Nephron (organoid): ENCODE data around the gene N4BP2L2.
A peak's percentile ranks its signal among the peaks of the same experiment; 100 is the strongest.

ENCODE experiments used
- H3K27ac Mint-ChIP-seq, 3 experiments: 2 replicates each; pipeline ENCODE4 v1.8.0; 2020; ENCODE audit warnings: mixed read lengths in 3 of 3, mild to moderate bottlenecking in 2 of 3, moderate library complexity in 1 of 3
- H3K27me3 Mint-ChIP-seq: 2 replicates; pipeline ENCODE4 v1.8.0; 2021; ENCODE audit warnings: low read depth, mild to moderate bottlenecking, moderate library complexity, mixed read lengths
- H3K36me3 Mint-ChIP-seq: 2 replicates; pipeline ENCODE4 v1.8.0; 2020; ENCODE audit warnings: low read depth, mixed read lengths
- H3K4me1 Mint-ChIP-seq: 2 replicates; pipeline ENCODE4 v1.8.0; 2020; ENCODE audit warnings: mixed read lengths
- H3K4me3 Mint-ChIP-seq, 3 experiments: 2 replicates each; pipeline ENCODE4 v1.8.0; 2020; ENCODE audit warnings: mild to moderate bottlenecking in 3 of 3, mixed read lengths in 3 of 3, moderate library complexity in 2 of 3
- H3K9me3 Mint-ChIP-seq: 2 replicates; pipeline ENCODE4 v1.8.0; 2020; ENCODE audit warnings: mixed read lengths
- TF ChIP-seq, protein P1 (sequence below), 3 experiments: fragments of 200-600 bp; sonication (generic); IDR thresholded peaks; one replicate each; pipeline ENCODE4 v1.5.0; 2021; ENCODE audit warnings: antibody characterized with exemption in 3 of 3; ENCODE audit not compliant: unreplicated experiment in 3 of 3

The N4BP2L2 gene

DNA sequence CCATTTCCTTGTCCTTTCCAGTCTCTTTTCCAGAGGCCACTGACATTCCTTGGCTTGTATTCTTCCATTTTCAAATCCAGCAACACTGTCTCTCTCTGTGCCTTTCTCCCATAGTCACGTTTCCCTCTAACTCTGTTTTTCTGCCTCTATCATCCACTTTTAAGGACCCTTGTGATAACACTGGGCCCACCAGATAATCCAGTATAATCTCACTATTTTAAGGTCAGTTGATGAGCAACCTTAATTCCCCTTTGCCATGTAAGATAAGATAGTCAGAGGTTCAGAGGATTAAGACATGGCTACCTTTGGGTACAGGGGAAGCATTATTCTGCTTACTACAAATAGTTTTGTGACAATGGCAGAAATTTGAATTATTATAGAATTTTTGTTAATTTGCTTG, 64.9 kb downstream of the N4BP2L2 start:
- no peak overlapping the region for H3K27ac Mint-ChIP-seq
- H3K36me3 Mint-ChIP-seq = peaks cover 9% of the 10 kb centered on the region
- peaks cover 23% of the 10 kb centered on the region for H3K4me1 Mint-ChIP-seq
- H3K9me3 Mint-ChIP-seq = no peaks in the 10 kb centered on the region
- no peaks in the 10 kb centered on the region for H3K27me3 Mint-ChIP-seq
- H3K4me3 Mint-ChIP-seq = no peak overlapping the region
- TF ChIP-seq, protein P1, sequence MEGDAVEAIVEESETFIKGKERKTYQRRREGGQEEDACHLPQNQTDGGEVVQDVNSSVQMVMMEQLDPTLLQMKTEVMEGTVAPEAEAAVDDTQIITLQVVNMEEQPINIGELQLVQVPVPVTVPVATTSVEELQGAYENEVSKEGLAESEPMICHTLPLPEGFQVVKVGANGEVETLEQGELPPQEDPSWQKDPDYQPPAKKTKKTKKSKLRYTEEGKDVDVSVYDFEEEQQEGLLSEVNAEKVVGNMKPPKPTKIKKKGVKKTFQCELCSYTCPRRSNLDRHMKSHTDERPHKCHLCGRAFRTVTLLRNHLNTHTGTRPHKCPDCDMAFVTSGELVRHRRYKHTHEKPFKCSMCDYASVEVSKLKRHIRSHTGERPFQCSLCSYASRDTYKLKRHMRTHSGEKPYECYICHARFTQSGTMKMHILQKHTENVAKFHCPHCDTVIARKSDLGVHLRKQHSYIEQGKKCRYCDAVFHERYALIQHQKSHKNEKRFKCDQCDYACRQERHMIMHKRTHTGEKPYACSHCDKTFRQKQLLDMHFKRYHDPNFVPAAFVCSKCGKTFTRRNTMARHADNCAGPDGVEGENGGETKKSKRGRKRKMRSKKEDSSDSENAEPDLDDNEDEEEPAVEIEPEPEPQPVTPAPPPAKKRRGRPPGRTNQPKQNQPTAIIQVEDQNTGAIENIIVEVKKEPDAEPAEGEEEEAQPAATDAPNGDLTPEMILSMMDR (IDR thresholded peaks at IDR 0.05; ENCODE audit: unreplicated experiment in 3 of 3) = no peak

DNA sequence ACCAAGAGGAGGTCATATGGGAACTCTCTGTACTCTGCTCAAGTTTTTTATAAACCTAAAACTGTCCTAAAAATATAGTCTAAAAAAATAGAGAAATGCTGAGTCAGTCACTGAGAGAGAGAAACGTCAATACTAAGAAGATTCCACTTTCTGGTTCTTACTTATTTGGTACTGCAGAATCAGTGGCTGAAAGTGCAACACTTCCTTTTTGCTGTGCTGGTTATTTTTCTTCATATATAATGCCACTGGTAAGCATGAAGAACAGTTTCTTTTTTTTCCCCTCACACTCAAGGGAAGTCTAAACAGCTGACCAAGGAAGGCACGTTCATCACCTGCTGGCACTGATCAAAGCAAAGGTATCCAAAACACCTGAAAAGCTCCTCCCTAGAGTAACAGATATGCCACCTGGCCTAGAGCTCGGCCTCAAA, 66.4 kb downstream of the N4BP2L2 start:
- Mint-ChIP-seq H3K9me3 (no peaks in the 10 kb centered on the region), H3K27ac (peak overlapping the region; percentile 89 to 93 (median 91)), H3K4me3 (no peak overlapping the region), H3K4me1 (peaks cover 30% of the 10 kb centered on the region), H3K27me3 (no peaks in the 10 kb centered on the region), H3K36me3 (peaks cover 3% of the 10 kb centered on the region)
- TF ChIP-seq, protein P1 (IDR thresholded peaks at IDR 0.05; ENCODE audit: unreplicated experiment in 3 of 3) = no peak

DNA sequence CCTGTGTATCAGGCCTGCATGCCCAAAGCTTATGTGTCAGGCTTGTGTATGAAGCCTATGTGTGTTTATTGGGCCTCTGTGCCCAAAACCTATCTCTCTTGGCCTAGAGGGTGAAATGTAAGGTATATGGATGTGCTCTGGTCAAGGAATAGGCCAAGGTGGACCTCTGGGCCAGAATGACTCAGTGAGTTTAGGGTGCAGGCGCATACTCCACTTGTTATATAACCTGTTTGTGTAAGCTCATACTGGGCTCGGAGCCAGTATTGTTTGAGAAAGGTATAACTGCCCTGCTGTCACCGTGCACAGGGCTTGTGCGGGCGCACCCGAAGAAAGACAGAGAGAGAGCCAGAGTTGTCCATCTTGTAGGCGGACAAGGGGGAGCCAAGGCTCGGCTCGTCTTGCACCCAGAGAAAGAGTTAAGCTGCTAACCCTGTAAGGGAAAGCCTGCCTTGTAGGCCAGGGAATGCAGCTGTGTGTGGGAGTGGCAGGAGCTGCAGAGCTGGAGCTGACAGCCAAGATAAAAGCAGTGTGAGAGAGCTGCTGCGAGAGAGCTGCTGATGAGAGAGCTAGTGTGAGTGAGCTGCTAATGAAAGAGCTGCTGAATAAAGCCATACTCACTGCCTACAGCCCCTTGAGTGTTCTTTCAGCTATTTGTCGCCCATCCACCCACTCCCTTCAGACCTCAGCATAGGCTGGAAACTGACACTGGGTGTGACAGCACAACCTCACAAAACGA, 67.2 kb downstream of the N4BP2L2 start:
- Mint-ChIP-seq H3K27ac (peak overlapping the region; percentile 89 to 93 (median 91)), H3K4me3 (no peak overlapping the region), H3K36me3 (no peaks in the 10 kb centered on the region), H3K27me3 (no peaks in the 10 kb centered on the region), H3K9me3 (no peaks in the 10 kb centered on the region), H3K4me1 (peaks cover 30% of the 10 kb centered on the region)
- TF ChIP-seq, protein P1 (IDR thresholded peaks at IDR 0.05; ENCODE audit: unreplicated experiment in 3 of 3) = no peak

DNA sequence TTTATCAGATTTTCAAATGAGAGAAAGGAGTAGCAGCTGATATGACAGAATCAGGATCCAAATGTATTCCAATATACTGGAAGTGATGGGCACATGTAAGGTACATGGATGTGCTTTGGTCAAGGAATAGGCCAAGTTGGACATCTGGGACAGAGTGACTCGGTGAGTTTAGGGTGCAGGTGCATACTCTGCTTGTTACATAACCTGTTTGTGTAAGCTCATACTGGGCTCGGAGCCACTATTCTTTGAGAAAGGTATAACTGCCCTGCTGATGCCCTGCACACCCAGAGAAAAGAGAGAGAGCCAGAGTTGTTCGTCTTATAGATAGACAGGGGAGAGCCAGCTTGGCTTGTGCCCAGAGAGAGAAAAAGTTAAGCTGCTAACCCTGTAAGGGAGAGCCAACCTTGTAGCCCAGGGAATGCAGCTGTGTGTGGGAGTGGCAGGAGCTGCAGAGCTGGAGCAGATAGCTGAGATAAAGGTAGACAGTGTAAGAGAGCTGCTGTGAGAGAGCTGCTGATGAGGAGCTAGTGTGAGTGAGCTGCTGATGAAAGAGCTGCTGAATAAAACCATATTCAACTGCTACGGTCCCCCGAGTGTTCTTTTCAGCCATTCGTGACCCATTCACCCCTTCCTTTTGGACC, 70.0 kb downstream of the N4BP2L2 start:
- Mint-ChIP-seq H3K4me3 (no peak overlapping the region), H3K4me1 (peaks cover 30% of the 10 kb centered on the region), H3K27me3 (no peaks in the 10 kb centered on the region), H3K27ac (peak overlapping the region in 1 of 3 experiments; percentile 12), H3K9me3 (peaks cover 4% of the 10 kb centered on the region), H3K36me3 (peaks cover 4% of the 10 kb centered on the region)
- TF ChIP-seq, protein P1 (IDR thresholded peaks at IDR 0.05; ENCODE audit: unreplicated experiment in 3 of 3) = no peak

DNA sequence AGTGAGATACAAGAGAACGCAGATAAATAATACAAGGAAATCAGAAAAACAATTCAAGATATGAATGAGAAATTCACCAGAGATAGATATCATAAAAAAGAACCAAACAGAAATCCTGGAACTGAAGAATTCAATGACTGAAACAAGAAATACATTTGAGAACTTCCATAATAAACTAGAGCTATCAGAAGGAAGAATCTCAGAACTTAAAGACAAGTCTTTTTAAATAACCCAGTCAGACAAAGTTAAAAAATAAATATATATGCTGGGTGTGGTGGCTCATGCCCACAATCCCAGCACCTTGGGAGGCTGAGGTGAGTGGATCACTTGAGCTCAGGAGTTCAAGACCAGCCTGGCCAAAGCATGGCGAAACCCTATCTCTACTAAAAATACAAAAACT, 82.0 kb downstream of the N4BP2L2 start:
- peaks cover 47% of the 10 kb centered on the region for H3K9me3 Mint-ChIP-seq
- peaks cover 64% of the 10 kb centered on the region for H3K36me3 Mint-ChIP-seq
- no peak overlapping the region for H3K27ac Mint-ChIP-seq
- peaks cover 6% of the 10 kb centered on the region for H3K4me1 Mint-ChIP-seq
- TF ChIP-seq, protein P1 (IDR thresholded peaks at IDR 0.05; ENCODE audit: unreplicated experiment in 3 of 3) = no peak
- no peaks in the 10 kb centered on the region for H3K27me3 Mint-ChIP-seq
- no peak overlapping the region for H3K4me3 Mint-ChIP-seq

DNA sequence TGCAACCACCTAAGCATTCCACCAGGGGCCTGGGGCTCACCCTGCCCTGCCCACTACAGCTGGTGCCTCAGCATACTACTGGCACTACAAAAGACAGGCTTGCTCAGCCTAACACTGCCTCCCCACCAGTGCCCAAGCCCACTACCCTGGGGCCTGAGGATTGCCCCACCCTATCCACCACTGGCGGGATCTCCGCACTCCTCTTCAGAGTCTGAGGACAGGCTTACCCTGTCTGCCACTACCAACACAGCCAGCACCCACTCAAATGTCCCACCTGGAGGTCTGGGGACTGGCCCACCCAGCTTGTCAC, 83.0 kb downstream of the N4BP2L2 start:
- Mint-ChIP-seq H3K27ac (no peak overlapping the region), H3K4me3 (no peak overlapping the region), H3K36me3 (peaks cover 61% of the 10 kb centered on the region), H3K27me3 (no peaks in the 10 kb centered on the region), H3K4me1 (peaks cover 6% of the 10 kb centered on the region), H3K9me3 (peaks cover 44% of the 10 kb centered on the region)
- TF ChIP-seq, protein P1 (IDR thresholded peaks at IDR 0.05; ENCODE audit: unreplicated experiment in 3 of 3) = no peak
